Hepatocyte (in vitro differentiated cells): ENCODE results near the gene DVL2. TPM values are rescaled to one million over a fixed set of nuclear protein-coding genes. Genes with fewer than 3 reads are reported as not detected.
A peak's percentile ranks its signal among the peaks of the same experiment; 100 is the strongest.

Experiments
- DNase-seq: peaks from one replicate; pipeline ENCODE4 v3.0.0-alpha.2; 2016; ENCODE audit warnings: low spot score
- H2AFZ ChIP-seq: fragments of 200-600 bp; sonication (generic); 2 replicates; pipeline ENCODE4 v1.6.0; 2016; ENCODE audit warnings: antibody characterized with exemption, mild to moderate bottlenecking
- H3K27ac ChIP-seq: fragments of 200-600 bp; sonication (generic); 2 replicates; pipeline ENCODE4 v1.5.1; 2016; ENCODE audit warnings: mild to moderate bottlenecking
- H3K27me3 ChIP-seq: fragments of 200-600 bp; sonication (generic); 2 replicates; pipeline ENCODE4 v1.6.1; 2016
- H3K36me3 ChIP-seq: fragments of 200-600 bp; sonication (generic); replicated peaks from 2 replicates; pipeline ENCODE4 v1.5.1; 2016; ENCODE audit warnings: low read depth; ENCODE audit not compliant: insufficient read depth
- H3K4me1 ChIP-seq: fragments of 200-600 bp; sonication (generic); 2 replicates; pipeline ENCODE4 v1.5.1; 2016; ENCODE audit warnings: mild to moderate bottlenecking, moderate library complexity; ENCODE audit not compliant: insufficient read depth
- H3K4me2 ChIP-seq: fragments of 200-600 bp; sonication (generic); 2 replicates; pipeline ENCODE4 v1.6.0; 2016
- H3K4me3 ChIP-seq: fragments of 200-600 bp; sonication (generic); 2 replicates; pipeline ENCODE4 v1.5.1; 2016; ENCODE audit warnings: mild to moderate bottlenecking
- H3K79me2 ChIP-seq: fragments of 200-600 bp; sonication (generic); 2 replicates; pipeline ENCODE4 v1.6.0; 2017; ENCODE audit warnings: mild to moderate bottlenecking
- H3K9me2 ChIP-seq: fragments of 200-600 bp; sonication (generic); replicated peaks from 2 replicates; pipeline ENCODE4 v1.6.0; 2017; ENCODE audit warnings: mild to moderate bottlenecking; ENCODE audit not compliant: insufficient read depth
- H3K9me3 ChIP-seq: fragments of 200-600 bp; sonication (generic); 2 replicates; pipeline ENCODE4 v1.5.1; 2016; ENCODE audit warnings: low read depth, mild to moderate bottlenecking
- H4K20me1 ChIP-seq: fragments of 200-600 bp; sonication (generic); 2 replicates; pipeline ENCODE4 v1.6.0; 2016; ENCODE audit warnings: mild to moderate bottlenecking; ENCODE audit not compliant: insufficient read depth, poor library complexity, severe bottlenecking
- CTCF ChIP-seq: fragments of 200-600 bp; sonication (generic); IDR thresholded peaks from 2 replicates; pipeline ENCODE4 v1.5.1; 2016; ENCODE audit warnings: antibody characterized with exemption, mild to moderate bottlenecking; ENCODE audit not compliant: poor library complexity
- EZH2 ChIP-seq: fragments of 200-600 bp; sonication (generic); IDR thresholded peaks from 2 replicates; pipeline ENCODE4 v1.6.1; 2016; ENCODE audit warnings: antibody characterized with exemption, mild to moderate bottlenecking, borderline replicate concordance
- EZH2phosphoT487 ChIP-seq: fragments of 200-600 bp; sonication (generic); IDR thresholded peaks from one replicate; pipeline ENCODE4 v1.6.1; 2018; ENCODE audit warnings: antibody characterized with exemption, mild to moderate bottlenecking, low read depth, moderate library complexity; ENCODE audit not compliant: unreplicated experiment, severe bottlenecking
- WGBS: methylation state at CpG from one replicate; pipeline ENCODE4 v1.1.6; 2016; ENCODE audit warnings: low lambda C conversion rate; ENCODE audit errors: missing lambda C conversion rate; 5-methylcytosine and 5-hydroxymethylcytosine counted together
- microRNA counts: library from miRNA; unstranded; fragments of <30 nt; microRNA quantifications from one replicate; lab custom pipeline; 2017
- microRNA-seq: library from miRNA; unstranded; fragments of <30 nt; microRNA quantifications from one replicate; pipeline ENCODE4, GENCODE V29; 2017
- polyA plus RNA-seq: library from polyadenylated mRNA; unstranded; fragments of >200 nt; fragmentation: Nextera tagmentation; extraction: Ambion mirVana; gene quantifications from 2 replicates; pipeline ENCODE4 v1.2.1, GENCODE V29; 2016
- small RNA-seq: library from RNA; depleted of rRNA; stranded (forward); fragments of <200 nt; gene quantifications from one replicate; pipeline ENCODE3, GENCODE V24; 2014
- total RNA-seq: library from RNA; depleted of rRNA; stranded (reverse); fragments of >200 nt; gene quantifications from 2 replicates; pipeline ENCODE4 v1.2.3, GENCODE V29; 2014

The DVL2 gene
- total and polyA plus RNA-seq, 2 experiments from 2014 or later = 62.1 to 74.7 TPM

GRCh38 chr17:7177191-7177953, 56.9 kb downstream of the DVL2 start:
- no peaks in the 10 kb centered on the region for H3K79me2 ChIP-seq
- no peaks in the 10 kb centered on the region for H3K27me3 ChIP-seq
- peak overlapping the region; percentile 87 for H3K27ac ChIP-seq
- H3K4me1 ChIP-seq = peaks cover 9% of the 10 kb centered on the region
- H4K20me1 ChIP-seq = no peaks in the 10 kb centered on the region
- peak overlapping the region; percentile 49 for H2AFZ ChIP-seq
- DNase-seq = peak; percentile 92
- 2% methylated on average over 22 of the region's 31 CpGs for whole genome bisulfite sequencing
- no peaks in the 10 kb centered on the region for H3K9me3 ChIP-seq
- no peaks in the 10 kb centered on the region for H3K36me3 ChIP-seq
- peak overlapping the region; percentile 87 for H3K4me2 ChIP-seq
- TF ChIP-seq CTCF (peak; percentile 88), EZH2 (no peak), EZH2phosphoT487 (no peak)
- no peaks in the 10 kb centered on the region for H3K9me2 ChIP-seq
- peak overlapping the region; percentile 49 for H3K4me3 ChIP-seq

GRCh38 chr17:7176841-7177190, 57.5 kb downstream of the DVL2 start:
- DNase-seq = peak; percentile 62
- Histone ChIP-seq H3K9me2 (no peaks in the 10 kb centered on the region), H3K27ac (peak overlapping the region; percentile 24), H3K4me1 (peaks cover 9% of the 10 kb centered on the region), H3K4me2 (peak overlapping the region; percentile 87), H3K4me3 (peak overlapping the region; percentile 49), H3K27me3 (no peaks in the 10 kb centered on the region), H2AFZ (peak overlapping the region; percentile 49), H3K79me2 (no peaks in the 10 kb centered on the region), H3K36me3 (no peaks in the 10 kb centered on the region), H4K20me1 (no peaks in the 10 kb centered on the region), H3K9me3 (no peaks in the 10 kb centered on the region)
- TF ChIP-seq EZH2 (no peak), CTCF (no peak), EZH2phosphoT487 (no peak)
- 2% methylated on average over 11 of the region's 17 CpGs for WGBS

GRCh38 chr17:7176107-7176840, 58.0 kb downstream of the DVL2 start:
- peak overlapping the region; percentile 1 for H3K4me3 ChIP-seq
- H3K9me2 ChIP-seq = no peaks in the 10 kb centered on the region
- H3K79me2 ChIP-seq = no peaks in the 10 kb centered on the region
- H3K27ac ChIP-seq = no peak overlapping the region
- peak overlapping the region; percentile 49 for H2AFZ ChIP-seq
- H3K4me1 ChIP-seq = peaks cover 9% of the 10 kb centered on the region
- peak overlapping the region; percentile 87 for H3K4me2 ChIP-seq
- no peaks in the 10 kb centered on the region for H4K20me1 ChIP-seq
- no peaks in the 10 kb centered on the region for H3K27me3 ChIP-seq
- TF ChIP-seq CTCF (no peak), EZH2 (no peak)
- no peaks in the 10 kb centered on the region for H3K9me3 ChIP-seq
- no peak for DNase-seq
- H3K36me3 ChIP-seq = no peaks in the 10 kb centered on the region
- 91% methylated on average over 1 of the region's 1 CpG for WGBS

MicroRNAs within 50 kb of the gene (microRNA counts, 767-probe panel; counts per million panel counts)
- not detected for microRNA hsa-miR-324-3p (lab: Ali Mortazavi, UCI)
- microRNA hsa-miR-324-5p (lab: Ali Mortazavi, UCI) = 6,865 counts per million, percentile 35 among the panel's probes with 10 or more counts

Small RNAs within 50 kb of the gene (microRNA-seq; reads per million reads assigned to microRNA genes)
- 12,438 reads per million, percentile 95 among the genes with 10 or more reads in this experiment for gene MIR324

Small RNAs within 50 kb of the gene (small RNA-seq; reads per million reads assigned to genes)
- gene AC120057.4 (not detected), gene MIR324 (13.7 reads per million, percentile 95 among the genes with 10 or more reads in this experiment), gene RF00019 (not detected)

Other genes with a start within 250 kb of the DVL2 start
Only the 30 nearest of the 36 such genes appear.
- 6.2 TPM in 2 replicates for gene SLC16A13, start 198.5 kb downstream of the DVL2 start, total RNA-seq
- 18.8 and 21.1 TPM in 2 replicates for gene SLC16A13, start 198.5 kb downstream of the DVL2 start, polyA plus RNA-seq
- 0.93 TPM in 1 of 2 replicates, not detected in the other for gene SLC16A11, start 190.4 kb downstream of the DVL2 start, total RNA-seq
- 2.4 and 3.6 TPM in 2 replicates for gene SLC16A11, start 190.4 kb downstream of the DVL2 start, polyA plus RNA-seq
- 0.24 and 0.37 TPM in 2 replicates for gene CLEC10A, start 154.3 kb downstream of the DVL2 start, total RNA-seq
- 0.17 and 0.21 TPM in 2 replicates for gene CLEC10A, start 154.3 kb downstream of the DVL2 start, polyA plus RNA-seq
- 53.5 and 65.5 TPM in 2 replicates for gene ASGR2, start 119.7 kb downstream of the DVL2 start, total RNA-seq
- gene ASGR2, start 119.7 kb downstream of the DVL2 start, polyA plus RNA-seq = 68.2 and 90.6 TPM in 2 replicates
- gene ASGR1, start 55.1 kb downstream of the DVL2 start, total RNA-seq = 59.6 and 74.0 TPM in 2 replicates
- 113 and 140 TPM in 2 replicates for gene ASGR1, start 55.1 kb downstream of the DVL2 start, polyA plus RNA-seq
- gene DLG4, start 14.7 kb downstream of the DVL2 start, total RNA-seq = 8.4 and 10.7 TPM in 2 replicates
- 2.9 and 7.6 TPM in 2 replicates for gene DLG4, start 14.7 kb downstream of the DVL2 start, polyA plus RNA-seq
- gene ACADVL, start 14.6 kb downstream of the DVL2 start, total RNA-seq = 298 and 469 TPM in 2 replicates
- 1,250 and 1,676 TPM in 2 replicates for gene ACADVL, start 14.6 kb downstream of the DVL2 start, polyA plus RNA-seq
- gene PHF23, start 4.9 kb upstream of the DVL2 start, total RNA-seq = 53.9 and 57.9 TPM in 2 replicates
- gene PHF23, start 4.9 kb upstream of the DVL2 start, polyA plus RNA-seq = 77.7 and 78.6 TPM in 2 replicates
- gene GABARAP, start 7.9 kb upstream of the DVL2 start, total RNA-seq = 309 and 327 TPM in 2 replicates
- gene GABARAP, start 7.9 kb upstream of the DVL2 start, polyA plus RNA-seq = 992 and 1,031 TPM in 2 replicates
- 44.6 and 62.7 TPM in 2 replicates for gene CTDNEP1, start 17.2 kb upstream of the DVL2 start, total RNA-seq
- gene CTDNEP1, start 17.2 kb upstream of the DVL2 start, polyA plus RNA-seq = 86.9 and 96.7 TPM in 2 replicates
- gene ELP5, start 17.7 kb upstream of the DVL2 start, total RNA-seq = 30.4 and 30.6 TPM in 2 replicates
- 38.0 and 49.6 TPM in 2 replicates for gene ELP5, start 17.7 kb upstream of the DVL2 start, polyA plus RNA-seq
- 169 and 197 TPM in 2 replicates for gene CLDN7, start 28.0 kb upstream of the DVL2 start, total RNA-seq
- 290 and 341 TPM in 2 replicates for gene CLDN7, start 28.0 kb upstream of the DVL2 start, polyA plus RNA-seq
- 0.88 and 1.6 TPM in 2 replicates for gene SLC2A4, start 47.2 kb upstream of the DVL2 start, total RNA-seq
- gene SLC2A4, start 47.2 kb upstream of the DVL2 start, polyA plus RNA-seq = 0.42 and 0.89 TPM in 2 replicates
- 1.4 and 1.7 TPM in 2 replicates for gene YBX2, start 60.1 kb upstream of the DVL2 start, total RNA-seq
- gene YBX2, start 60.1 kb upstream of the DVL2 start, polyA plus RNA-seq = 1.3 and 3.0 TPM in 2 replicates
- gene EIF5A, start 73.1 kb upstream of the DVL2 start, total RNA-seq = 267 and 331 TPM in 2 replicates
- 693 and 747 TPM in 2 replicates for gene EIF5A, start 73.1 kb upstream of the DVL2 start, polyA plus RNA-seq
- gene GPS2, start 80.8 kb upstream of the DVL2 start, total RNA-seq = 34.5 and 50.3 TPM in 2 replicates
- gene GPS2, start 80.8 kb upstream of the DVL2 start, polyA plus RNA-seq = 103 and 111 TPM in 2 replicates
- 9.2 and 9.6 TPM in 2 replicates for gene NEURL4, start 94.8 kb upstream of the DVL2 start, total RNA-seq
- 9.5 and 13.9 TPM in 2 replicates for gene NEURL4, start 94.8 kb upstream of the DVL2 start, polyA plus RNA-seq
- not detected in 2 replicates for gene ACAP1, start 102.0 kb upstream of the DVL2 start, total RNA-seq
- gene ACAP1, start 102.0 kb upstream of the DVL2 start, polyA plus RNA-seq = 10.2 and 14.6 TPM in 2 replicates
- 9.2 and 12.4 TPM in 2 replicates for gene KCTD11, start 117.6 kb upstream of the DVL2 start, total RNA-seq
- 14.1 and 19.6 TPM in 2 replicates for gene KCTD11, start 117.6 kb upstream of the DVL2 start, polyA plus RNA-seq
- not detected in 2 replicates for gene TMEM95, start 120.6 kb upstream of the DVL2 start, total RNA-seq
- gene TMEM95, start 120.6 kb upstream of the DVL2 start, polyA plus RNA-seq = not detected in 2 replicates
- 8.4 and 11.4 TPM in 2 replicates for gene TNK1, start 146.6 kb upstream of the DVL2 start, total RNA-seq
- gene TNK1, start 146.6 kb upstream of the DVL2 start, polyA plus RNA-seq = 8.9 and 10.2 TPM in 2 replicates
- gene PLSCR3, start 160.0 kb upstream of the DVL2 start, total RNA-seq = 11.8 and 17.6 TPM in 2 replicates
- 58.0 and 59.6 TPM in 2 replicates for gene PLSCR3, start 160.0 kb upstream of the DVL2 start, polyA plus RNA-seq
- gene TMEM256, start 169.6 kb upstream of the DVL2 start, total RNA-seq = 109 and 118 TPM in 2 replicates
- gene TMEM256, start 169.6 kb upstream of the DVL2 start, polyA plus RNA-seq = 105 and 109 TPM in 2 replicates
- 4.1 and 7.2 TPM in 2 replicates for gene NLGN2, start 173.3 kb upstream of the DVL2 start, total RNA-seq
- gene NLGN2, start 173.3 kb upstream of the DVL2 start, polyA plus RNA-seq = 4.3 and 6.6 TPM in 2 replicates
- not detected in 2 replicates for gene SPEM1, start 185.8 kb upstream of the DVL2 start, total RNA-seq
- 0.21 TPM in 1 of 2 replicates, not detected in the other for gene SPEM1, start 185.8 kb upstream of the DVL2 start, polyA plus RNA-seq
- gene SPEM2, start 191.1 kb upstream of the DVL2 start, total RNA-seq = not detected in 2 replicates
- gene SPEM2, start 191.1 kb upstream of the DVL2 start, polyA plus RNA-seq = not detected in 2 replicates
- not detected in 2 replicates for gene SPEM3, start 194.3 kb upstream of the DVL2 start, total RNA-seq
- not detected in 2 replicates for gene SPEM3, start 194.3 kb upstream of the DVL2 start, polyA plus RNA-seq
- 12.3 and 12.5 TPM in 2 replicates for gene TMEM102, start 200.9 kb upstream of the DVL2 start, total RNA-seq
- gene TMEM102, start 200.9 kb upstream of the DVL2 start, polyA plus RNA-seq = 13.7 and 13.9 TPM in 2 replicates
- 1.4 and 2.7 TPM in 2 replicates for gene FGF11, start 205.0 kb upstream of the DVL2 start, total RNA-seq
- 3.6 and 3.8 TPM in 2 replicates for gene FGF11, start 205.0 kb upstream of the DVL2 start, polyA plus RNA-seq
- 10.9 and 12.4 TPM in 2 replicates for gene CHRNB1, start 210.5 kb upstream of the DVL2 start, total RNA-seq
- 16.9 and 17.5 TPM in 2 replicates for gene CHRNB1, start 210.5 kb upstream of the DVL2 start, polyA plus RNA-seq